ENCODE data around the gene B4GALT3. TPM values are rescaled to one million over a fixed set of nuclear protein-coding genes. Genes with fewer than 3 reads are reported as not detected.

Gene B4GALT3
- total and polyA plus RNA-seq, 2 of the 8 experiments (the other 6 are each of a cell fraction or from before 2014, with no cell fraction given), result 42.3 to 43.0 TPM

DNA sequence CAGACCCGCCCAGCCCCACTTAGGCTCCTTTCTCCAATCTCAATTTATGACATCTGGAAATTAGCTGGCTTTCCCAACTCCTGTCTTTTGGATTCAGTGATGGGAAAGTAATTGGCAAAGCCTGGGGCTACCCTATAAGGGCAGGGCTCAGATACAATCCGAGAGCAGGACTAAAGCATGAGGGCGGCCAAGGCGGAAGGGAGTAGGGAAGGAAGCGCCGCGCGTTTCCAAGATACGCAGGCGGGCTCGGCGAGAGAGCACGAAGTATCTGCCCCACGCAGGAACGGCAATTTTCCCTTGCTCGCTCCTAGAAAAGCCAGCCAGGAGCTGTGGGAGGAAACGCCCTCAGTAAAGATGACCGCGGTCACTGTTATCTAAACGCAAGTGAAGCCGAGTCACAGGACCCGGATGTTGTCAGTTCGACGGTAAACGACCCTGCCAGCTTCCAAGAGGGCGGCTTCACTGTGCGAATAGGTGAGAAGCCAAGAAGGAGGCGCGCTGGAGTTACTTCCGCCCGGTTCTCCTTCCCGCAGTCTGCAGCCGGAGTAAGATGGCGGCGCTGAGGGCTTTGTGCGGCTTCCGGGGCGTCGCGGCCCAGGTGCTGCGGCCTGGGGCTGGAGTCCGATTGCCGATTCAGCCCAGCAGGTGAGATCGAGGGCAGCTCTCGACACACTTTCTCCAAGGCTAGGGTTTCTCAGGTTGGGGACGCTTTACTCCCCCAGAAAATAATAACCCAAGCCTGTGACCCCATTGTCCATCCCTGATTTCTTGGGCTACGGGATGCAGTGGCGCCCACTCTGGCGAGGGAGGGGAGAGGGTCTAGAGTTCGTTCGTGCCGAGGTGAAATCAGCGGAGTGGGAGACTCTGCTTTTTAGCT lies 24.8 kb upstream of the B4GALT3 start, which contains the start of gene NDUFS2 (continued):
- TF ChIP-seq, protein P1, sequence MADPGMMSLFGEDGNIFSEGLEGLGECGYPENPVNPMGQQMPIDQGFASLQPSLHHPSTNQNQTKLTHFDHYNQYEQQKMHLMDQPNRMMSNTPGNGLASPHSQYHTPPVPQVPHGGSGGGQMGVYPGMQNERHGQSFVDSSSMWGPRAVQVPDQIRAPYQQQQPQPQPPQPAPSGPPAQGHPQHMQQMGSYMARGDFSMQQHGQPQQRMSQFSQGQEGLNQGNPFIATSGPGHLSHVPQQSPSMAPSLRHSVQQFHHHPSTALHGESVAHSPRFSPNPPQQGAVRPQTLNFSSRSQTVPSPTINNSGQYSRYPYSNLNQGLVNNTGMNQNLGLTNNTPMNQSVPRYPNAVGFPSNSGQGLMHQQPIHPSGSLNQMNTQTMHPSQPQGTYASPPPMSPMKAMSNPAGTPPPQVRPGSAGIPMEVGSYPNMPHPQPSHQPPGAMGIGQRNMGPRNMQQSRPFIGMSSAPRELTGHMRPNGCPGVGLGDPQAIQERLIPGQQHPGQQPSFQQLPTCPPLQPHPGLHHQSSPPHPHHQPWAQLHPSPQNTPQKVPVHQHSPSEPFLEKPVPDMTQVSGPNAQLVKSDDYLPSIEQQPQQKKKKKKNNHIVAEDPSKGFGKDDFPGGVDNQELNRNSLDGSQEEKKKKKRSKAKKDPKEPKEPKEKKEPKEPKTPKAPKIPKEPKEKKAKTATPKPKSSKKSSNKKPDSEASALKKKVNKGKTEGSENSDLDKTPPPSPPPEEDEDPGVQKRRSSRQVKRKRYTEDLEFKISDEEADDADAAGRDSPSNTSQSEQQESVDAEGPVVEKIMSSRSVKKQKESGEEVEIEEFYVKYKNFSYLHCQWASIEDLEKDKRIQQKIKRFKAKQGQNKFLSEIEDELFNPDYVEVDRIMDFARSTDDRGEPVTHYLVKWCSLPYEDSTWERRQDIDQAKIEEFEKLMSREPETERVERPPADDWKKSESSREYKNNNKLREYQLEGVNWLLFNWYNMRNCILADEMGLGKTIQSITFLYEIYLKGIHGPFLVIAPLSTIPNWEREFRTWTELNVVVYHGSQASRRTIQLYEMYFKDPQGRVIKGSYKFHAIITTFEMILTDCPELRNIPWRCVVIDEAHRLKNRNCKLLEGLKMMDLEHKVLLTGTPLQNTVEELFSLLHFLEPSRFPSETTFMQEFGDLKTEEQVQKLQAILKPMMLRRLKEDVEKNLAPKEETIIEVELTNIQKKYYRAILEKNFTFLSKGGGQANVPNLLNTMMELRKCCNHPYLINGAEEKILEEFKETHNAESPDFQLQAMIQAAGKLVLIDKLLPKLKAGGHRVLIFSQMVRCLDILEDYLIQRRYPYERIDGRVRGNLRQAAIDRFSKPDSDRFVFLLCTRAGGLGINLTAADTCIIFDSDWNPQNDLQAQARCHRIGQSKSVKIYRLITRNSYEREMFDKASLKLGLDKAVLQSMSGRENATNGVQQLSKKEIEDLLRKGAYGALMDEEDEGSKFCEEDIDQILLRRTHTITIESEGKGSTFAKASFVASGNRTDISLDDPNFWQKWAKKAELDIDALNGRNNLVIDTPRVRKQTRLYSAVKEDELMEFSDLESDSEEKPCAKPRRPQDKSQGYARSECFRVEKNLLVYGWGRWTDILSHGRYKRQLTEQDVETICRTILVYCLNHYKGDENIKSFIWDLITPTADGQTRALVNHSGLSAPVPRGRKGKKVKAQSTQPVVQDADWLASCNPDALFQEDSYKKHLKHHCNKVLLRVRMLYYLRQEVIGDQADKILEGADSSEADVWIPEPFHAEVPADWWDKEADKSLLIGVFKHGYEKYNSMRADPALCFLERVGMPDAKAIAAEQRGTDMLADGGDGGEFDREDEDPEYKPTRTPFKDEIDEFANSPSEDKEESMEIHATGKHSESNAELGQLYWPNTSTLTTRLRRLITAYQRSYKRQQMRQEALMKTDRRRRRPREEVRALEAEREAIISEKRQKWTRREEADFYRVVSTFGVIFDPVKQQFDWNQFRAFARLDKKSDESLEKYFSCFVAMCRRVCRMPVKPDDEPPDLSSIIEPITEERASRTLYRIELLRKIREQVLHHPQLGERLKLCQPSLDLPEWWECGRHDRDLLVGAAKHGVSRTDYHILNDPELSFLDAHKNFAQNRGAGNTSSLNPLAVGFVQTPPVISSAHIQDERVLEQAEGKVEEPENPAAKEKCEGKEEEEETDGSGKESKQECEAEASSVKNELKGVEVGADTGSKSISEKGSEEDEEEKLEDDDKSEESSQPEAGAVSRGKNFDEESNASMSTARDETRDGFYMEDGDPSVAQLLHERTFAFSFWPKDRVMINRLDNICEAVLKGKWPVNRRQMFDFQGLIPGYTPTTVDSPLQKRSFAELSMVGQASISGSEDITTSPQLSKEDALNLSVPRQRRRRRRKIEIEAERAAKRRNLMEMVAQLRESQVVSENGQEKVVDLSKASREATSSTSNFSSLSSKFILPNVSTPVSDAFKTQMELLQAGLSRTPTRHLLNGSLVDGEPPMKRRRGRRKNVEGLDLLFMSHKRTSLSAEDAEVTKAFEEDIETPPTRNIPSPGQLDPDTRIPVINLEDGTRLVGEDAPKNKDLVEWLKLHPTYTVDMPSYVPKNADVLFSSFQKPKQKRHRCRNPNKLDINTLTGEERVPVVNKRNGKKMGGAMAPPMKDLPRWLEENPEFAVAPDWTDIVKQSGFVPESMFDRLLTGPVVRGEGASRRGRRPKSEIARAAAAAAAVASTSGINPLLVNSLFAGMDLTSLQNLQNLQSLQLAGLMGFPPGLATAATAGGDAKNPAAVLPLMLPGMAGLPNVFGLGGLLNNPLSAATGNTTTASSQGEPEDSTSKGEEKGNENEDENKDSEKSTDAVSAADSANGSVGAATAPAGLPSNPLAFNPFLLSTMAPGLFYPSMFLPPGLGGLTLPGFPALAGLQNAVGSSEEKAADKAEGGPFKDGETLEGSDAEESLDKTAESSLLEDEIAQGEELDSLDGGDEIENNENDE (IDR thresholded peaks at IDR 0.05; ENCODE audit: insufficient replicate concordance, low read length), result no peak
- TF ChIP-seq MAFK (IDR thresholded peaks at IDR 0.05; ENCODE audit: low read depth, low read length), result no peak; the same call in 1 of the 2 replicates
- peak; percentile 97 to 99 for TF ChIP-seq POLR2A (IDR thresholded peaks at IDR 0.05; ENCODE audit: control extremely low read depth in 1 of 2, low read depth in 2 of 2, low read length in 2 of 2)
- TF ChIP-seq SIX5 (IDR thresholded peaks at IDR 0.05; ENCODE audit: low read depth, low read length), result peak; percentile 90
- TF ChIP-seq BCL11A (IDR thresholded peaks at IDR 0.05; ENCODE audit: low read depth in 2 of 2, low read length in 2 of 2), result no peak
- peak; percentile 9; the same call in 1 of the 2 replicates for TF ChIP-seq CEBPB (IDR thresholded peaks at IDR 0.05; ENCODE audit: low read depth, low read length)
- TF ChIP-seq KDM1A (IDR thresholded peaks at IDR 0.05; ENCODE audit: borderline replicate concordance, low read length), result no peak
- TF ChIP-seq, protein P2, sequence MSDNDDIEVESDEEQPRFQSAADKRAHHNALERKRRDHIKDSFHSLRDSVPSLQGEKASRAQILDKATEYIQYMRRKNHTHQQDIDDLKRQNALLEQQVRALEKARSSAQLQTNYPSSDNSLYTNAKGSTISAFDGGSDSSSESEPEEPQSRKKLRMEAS (IDR thresholded peaks at IDR 0.05), result peak; percentile 27; the same call in 1 of the 2 replicates
- 0 out of 2 replicates have a peak, but pooled peaks have one; percentile 7 for TF ChIP-seq SP1 (IDR thresholded peaks at IDR 0.05; ENCODE audit: low read depth, low read length)
- TF ChIP-seq CHD1 (IDR thresholded peaks at IDR 0.05; ENCODE audit: low read depth, low read length), result peak; percentile 27; the same call in 1 of the 2 replicates

All from H1 (cell line).